ENCODE measurements around the gene WNT9B.

WNT9B gene

DNA sequence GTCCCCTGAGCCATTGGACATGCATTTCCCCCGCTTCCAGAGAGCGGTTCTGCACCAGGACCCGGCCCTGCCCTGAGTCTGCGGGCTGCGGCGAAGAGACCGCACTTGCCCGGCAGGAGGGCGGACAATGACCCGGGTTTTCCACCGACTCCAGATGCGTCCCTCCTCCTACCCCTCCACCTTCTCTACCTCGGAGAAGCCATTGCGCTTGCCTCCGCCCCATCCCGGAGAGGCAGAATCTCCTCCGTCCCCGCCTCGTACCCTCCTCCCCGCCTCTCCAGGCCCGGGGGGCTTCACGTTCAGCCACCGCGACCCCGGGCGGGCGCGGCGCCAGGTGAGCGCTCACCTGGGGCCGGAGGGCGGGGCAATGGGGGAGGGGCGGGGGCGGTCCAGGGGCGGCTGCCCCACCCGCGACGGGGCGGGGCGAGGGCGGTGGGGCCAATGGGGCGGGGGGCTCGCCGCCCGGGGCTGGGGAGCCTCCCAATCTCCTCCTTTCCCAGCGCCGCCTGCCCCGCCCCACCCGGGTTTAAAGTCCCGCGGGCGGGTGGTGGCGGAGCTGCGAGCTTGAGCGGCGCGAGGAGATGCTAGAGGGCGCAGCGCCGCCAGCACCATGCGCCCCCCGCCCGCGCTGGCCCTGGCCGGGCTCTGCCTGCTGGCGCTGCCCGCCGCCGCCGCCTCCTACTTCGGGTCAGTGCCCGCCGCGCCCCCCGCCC is at the start of gene WNT9B:
TSS of gene WNT9B (plus strand) at position 555 of the 713 bp plus-strand sequence. CDS start at position 611, 56 bp downstream.
- in situ Hi-C loops (cut with MboI; ENCODE audit: low sequenced_read_pairs): no loop called here

DNA sequence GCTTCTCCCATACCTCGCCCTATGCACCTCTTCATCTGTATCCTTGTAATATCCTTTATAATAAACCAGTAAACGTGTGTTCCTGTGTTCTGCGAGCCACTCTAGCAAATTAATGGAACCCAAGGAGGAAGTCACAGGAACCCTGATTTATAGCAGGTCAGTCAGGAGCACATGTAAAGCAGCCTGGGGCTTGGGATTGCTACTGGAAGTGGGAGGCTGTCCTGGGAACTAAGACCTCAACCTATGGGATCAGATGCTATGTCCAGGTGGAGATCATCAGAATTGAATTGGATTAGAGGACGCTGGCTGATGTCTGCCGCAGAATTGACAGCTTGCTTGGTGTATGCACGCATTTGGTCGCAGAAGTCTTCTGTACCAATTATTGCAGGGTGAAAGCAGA is 48.6 kb upstream of the WNT9B start:
- in situ Hi-C loops (cut with MboI; ENCODE audit: low sequenced_read_pairs): no loop called here

- in situ Hi-C loops (cut with MboI; ENCODE audit: low sequenced_read_pairs): no loop called here
These were observed 47.8 kb upstream of the WNT9B start for GRCh38 chr17:46803544-46803943.

DNA sequence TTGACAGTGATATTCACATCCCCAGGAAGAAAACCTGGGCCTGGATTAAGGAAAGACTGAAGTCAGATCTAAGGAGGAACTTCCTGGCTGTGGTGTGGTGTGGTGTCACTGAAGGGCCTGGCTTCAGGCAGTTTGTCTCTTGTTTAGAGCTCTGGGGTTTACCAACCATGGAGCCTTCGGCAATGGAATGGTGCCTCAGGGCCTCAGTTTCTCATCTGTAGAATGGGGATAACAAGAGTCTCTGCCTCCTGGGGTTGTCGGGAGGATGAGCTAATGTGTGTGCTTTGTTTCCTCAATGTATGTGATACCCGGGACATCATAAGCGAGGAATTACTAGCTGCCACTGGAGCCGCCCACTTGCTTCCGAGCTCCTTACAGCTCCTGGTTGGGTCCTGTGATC is 45.6 kb upstream of the WNT9B start:
- in situ Hi-C loops (cut with MboI; ENCODE audit: low sequenced_read_pairs): no loop called here

DNA sequence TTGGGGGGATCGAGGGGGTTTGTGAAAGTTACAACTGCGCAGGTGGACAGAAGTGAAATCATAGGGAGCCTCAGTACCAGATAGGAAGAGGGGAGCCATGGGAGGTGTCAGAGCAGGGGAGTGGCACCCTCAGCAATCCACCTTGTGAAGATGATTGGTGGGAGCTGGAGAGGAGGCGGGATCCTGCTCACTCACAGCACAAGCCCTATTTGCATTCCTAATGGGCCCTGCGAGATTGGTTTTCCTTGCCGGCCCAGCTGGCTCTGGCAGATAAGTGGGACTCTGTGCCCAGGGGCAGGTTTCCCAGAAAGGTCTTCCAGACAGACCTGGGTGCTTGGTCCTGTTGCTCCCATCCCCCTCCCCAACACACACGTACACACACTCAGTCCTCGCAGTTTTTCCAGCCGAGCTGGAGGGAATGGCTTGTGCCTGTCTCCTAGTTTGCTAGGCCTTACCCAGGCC is 42.2 kb upstream of the WNT9B start:
- in situ Hi-C loops (cut with MboI; ENCODE audit: low sequenced_read_pairs): no loop called here

DNA sequence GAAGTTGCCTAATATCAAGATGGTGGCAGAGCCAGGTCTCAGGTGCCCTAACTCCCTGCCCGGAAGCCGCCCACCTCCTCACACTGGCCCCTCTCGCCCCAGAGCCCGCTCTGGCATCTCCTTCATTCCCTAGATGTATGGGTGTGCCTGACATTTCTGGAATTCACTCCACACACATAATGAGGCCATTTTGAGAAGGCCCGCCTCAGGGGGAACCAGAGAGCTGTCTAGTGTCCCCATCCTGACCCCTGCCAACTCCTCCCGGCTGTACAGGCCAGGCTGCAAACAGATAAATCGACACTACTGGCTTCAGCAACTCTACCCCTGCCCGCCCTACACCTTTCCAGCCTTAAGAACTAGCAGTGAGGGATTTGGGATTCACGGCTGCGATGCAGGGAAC is 40.5 kb upstream of the WNT9B start:
- in situ Hi-C loops (cut with MboI; ENCODE audit: low sequenced_read_pairs): no loop called here

DNA sequence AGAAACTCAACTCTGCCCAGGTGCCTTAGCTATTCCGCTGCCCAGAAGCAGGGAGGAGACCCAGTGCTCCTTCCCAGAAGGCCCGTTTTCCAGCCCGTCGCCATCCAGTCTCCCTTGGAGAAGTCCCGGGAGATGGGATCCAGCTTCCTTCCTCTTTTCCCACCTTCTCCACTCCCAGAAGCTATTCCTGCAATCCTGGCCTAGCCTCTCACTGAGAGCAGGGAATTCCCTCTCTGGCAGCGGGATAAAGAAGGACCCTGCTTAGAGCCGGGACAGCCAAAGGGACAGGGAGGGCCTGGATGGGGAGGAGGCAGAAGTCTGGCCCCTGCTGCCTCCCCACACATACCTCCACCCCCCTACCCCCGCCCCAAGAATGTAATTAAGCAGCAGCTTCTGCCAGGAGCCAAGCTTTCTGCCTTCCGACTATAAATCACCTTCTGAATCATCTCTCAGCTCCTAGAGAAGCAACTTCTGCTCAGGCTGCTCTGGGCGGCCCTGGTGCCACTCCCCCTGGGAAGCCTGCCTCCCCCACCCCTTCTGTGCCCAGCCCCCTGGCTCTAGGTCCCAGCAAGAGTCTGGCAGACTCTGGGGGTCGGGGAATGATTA is 39.3 kb upstream of the WNT9B start:
- in situ Hi-C loops (cut with MboI; ENCODE audit: low sequenced_read_pairs): no loop called here

DNA sequence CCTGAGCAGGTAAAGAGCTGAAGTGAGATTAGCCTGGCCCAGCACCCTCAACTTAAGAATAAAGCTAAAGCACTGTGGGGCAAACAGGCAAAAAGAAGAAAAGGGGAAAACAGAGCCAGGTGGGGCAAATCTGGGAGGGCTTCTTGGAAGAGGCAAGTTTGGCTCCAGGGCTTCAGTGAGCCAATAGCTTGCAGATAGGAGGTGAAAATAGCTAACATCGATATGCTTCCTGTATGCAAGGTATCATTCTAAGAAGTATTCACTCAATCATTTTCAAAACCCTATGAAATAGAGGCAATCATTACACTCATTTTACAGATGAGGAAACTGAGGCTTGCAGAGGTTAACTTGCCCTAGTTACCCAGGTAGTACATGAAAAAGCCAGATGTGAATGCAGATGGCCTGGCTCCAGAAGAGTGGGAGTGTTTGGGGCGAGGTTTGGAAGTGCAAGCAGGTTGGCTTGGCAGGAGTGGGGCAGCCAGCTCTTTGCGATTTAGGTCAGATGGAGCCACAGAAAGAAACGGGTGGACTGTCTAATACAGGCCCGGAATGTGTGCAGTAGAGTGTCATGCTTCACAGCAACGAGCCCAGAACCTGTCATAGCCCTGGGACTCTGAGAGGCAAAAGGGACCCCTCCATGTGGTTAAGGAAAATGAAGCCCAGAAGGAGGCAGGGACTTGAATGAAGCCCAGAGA is 38.6 kb upstream of the WNT9B start:
- in situ Hi-C loops (cut with MboI; ENCODE audit: low sequenced_read_pairs): no loop called here

- in situ Hi-C loops (cut with MboI; ENCODE audit: low sequenced_read_pairs): no loop called here
These were observed 37.5 kb upstream of the WNT9B start for GRCh38 chr17:46813920-46814319.

DNA sequence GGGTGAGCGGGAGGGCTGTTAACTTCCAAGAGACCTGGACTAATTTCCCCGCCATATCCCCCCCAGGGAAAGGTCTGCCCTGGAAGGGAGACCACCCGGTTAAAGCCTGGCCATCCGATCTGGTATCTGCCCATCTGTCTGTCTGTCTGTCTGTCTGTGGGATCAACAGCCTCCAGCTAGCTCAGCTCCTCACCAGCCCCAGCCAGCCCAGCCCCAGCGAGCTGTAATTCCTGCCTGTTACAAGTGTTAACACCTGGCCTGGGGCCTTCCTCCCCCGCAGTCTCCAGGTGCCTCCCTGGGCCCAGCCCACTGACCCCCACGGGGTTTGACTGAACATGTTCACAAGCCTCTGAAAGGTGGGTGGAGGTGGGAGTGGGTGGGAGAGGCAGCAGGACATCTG is 36.9 kb upstream of the WNT9B start:
- in situ Hi-C loops (cut with MboI; ENCODE audit: low sequenced_read_pairs): no loop called here

GRCh38 chr17:46815474-46816353 is 35.7 kb upstream of the WNT9B start:
- in situ Hi-C loops (cut with MboI; ENCODE audit: low sequenced_read_pairs): no loop called here

- in situ Hi-C loops (cut with MboI; ENCODE audit: low sequenced_read_pairs): no loop called here
These were observed 34.1 kb upstream of the WNT9B start for GRCh38 chr17:46817151-46817900.

- in situ Hi-C loops (cut with MboI; ENCODE audit: low sequenced_read_pairs): no loop called here
These were observed 33.5 kb upstream of the WNT9B start for GRCh38 chr17:46817901-46818209.

DNA sequence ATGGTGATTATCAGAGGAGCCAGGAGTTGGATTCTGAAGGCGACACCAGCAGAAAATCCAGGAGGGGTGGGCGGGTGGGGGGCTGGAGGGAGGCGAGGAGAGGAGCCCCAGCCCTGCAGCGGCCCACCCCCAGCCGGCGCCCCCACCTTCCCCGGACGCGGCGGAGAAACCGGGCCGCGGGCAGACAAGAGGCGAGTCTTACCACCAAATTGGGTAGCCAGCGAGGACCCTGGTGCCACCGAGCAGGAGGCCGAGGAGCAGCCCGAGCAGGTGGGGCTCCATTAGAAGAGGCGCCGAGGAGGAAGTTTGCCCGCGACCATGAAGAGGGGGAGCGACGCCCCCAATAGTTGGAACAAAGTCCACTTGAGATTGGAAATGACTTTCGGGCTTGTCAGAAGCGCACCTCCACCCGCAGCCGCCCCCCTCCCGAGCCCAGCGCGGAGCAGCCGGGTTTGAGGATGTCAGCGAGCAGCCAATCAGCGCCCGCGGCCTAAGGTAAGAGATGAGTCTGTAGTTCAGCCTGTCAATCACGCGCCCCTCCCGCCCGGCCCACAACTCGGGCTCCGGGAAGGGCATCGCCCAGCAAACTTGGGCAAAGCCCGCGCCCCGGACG is 33.0 kb upstream of the WNT9B start, which contains the start of gene WNT3:
TSS of gene WNT3 (minus strand) at position 377 of the 613 bp plus-strand sequence. CDS start at position 282, 95 bp downstream.
- in situ Hi-C loops (cut with MboI; ENCODE audit: low sequenced_read_pairs): no loop called here

DNA sequence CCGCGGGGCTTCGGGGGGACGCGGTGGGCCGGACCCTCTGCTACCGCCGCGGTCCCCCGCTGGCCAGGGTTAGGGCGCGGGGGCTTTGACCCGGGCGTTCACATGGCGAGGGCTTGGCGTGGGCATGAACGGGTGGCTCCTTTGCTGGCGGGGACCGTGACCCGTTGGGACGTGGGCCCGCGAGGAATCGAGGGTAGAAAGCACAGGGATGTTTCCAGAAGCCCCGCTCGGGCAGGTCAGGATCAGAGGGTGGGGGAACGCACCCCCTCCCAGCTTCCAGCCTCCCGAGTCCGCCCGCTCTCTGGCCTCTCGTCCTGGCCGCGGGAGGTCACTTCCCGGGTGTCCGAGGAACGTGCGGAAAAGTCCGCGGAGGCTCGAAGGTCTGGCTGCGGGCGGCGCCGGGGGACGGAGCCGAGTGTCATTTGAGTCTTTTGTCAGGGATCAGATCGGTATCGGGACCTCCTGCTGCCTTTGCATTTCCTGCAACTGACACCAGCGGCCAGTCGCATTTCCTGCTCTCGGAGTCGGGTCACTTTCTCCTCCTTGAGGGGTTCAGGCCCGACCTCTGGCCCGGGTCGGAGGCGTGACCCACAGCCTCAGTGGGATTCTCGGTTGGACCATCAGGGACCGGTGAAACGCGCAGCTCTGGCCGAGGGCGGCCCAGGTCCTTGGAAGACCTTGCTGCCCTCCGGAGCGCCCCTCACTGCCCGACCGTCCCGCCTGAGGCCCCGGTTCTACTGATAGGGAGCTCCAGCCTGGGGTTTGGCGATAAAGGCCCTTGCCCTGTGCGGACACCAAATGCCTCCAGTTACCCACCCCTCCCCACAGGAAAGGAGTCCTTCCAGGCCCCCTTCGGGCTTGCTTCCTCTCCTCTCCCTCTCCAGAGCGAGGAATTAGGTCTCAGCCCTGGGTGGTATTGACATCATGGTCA is 32.2 kb upstream of the WNT9B start:
- in situ Hi-C loops (cut with MboI; ENCODE audit: low sequenced_read_pairs): no loop called here

- in situ Hi-C loops (cut with MboI; ENCODE audit: low sequenced_read_pairs): no loop called here
These were observed 31.5 kb upstream of the WNT9B start for GRCh38 chr17:46819906-46820351.

- in situ Hi-C loops (cut with MboI; ENCODE audit: low sequenced_read_pairs): no loop called here
These were observed 30.6 kb upstream of the WNT9B start for GRCh38 chr17:46820592-46821450.
